Subcutaneous adipose tissue (tissue), 4 donors: ENCODE data around the gene RBP7. TPM values are rescaled to one million over a fixed set of nuclear protein-coding genes. Genes with fewer than 3 reads are reported as not detected.

Source experiments
- total RNA-seq, 4 donors: library from RNA; depleted of rRNA; stranded (reverse); fragments of >200 nt; gene quantifications; one replicate each; pipeline ENCODE4 v1.1.0, GENCODE V29; 2016
- TF ChIP-seq, protein P1 (sequence below): fragments of 450-650 bp; IDR thresholded peaks from one replicate; pipeline ENCODE4 v1.5.1; 2016; ENCODE audit warnings: low read depth, mild to moderate bottlenecking, control low read depth, antibody characterized with exemption, moderate library complexity

Gene RBP7
- total RNA-seq, 4 donors from 2014 or later: 77.3 to 312 (median 215) TPM

DNA sequence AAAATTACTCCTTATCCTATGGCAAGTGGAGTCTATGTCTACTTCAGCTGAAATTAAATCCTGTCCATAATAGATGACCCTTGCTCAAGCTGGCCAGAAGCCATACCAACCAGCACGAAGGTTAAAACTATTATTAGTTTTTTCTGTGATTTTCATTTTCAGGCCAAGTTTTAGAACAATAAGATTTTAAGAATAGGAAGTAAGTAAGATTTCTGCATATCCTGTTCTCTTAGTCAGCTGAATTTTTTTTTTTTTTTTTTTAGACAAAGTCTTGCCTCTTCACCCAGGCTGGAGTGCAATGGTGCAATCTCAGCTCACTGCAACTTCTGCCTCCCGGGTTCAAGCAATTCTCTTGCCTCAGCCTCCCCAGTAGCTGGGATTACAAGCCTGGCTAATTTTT, 6.1 kb upstream of the RBP7 start:
- TF ChIP-seq, protein P1, sequence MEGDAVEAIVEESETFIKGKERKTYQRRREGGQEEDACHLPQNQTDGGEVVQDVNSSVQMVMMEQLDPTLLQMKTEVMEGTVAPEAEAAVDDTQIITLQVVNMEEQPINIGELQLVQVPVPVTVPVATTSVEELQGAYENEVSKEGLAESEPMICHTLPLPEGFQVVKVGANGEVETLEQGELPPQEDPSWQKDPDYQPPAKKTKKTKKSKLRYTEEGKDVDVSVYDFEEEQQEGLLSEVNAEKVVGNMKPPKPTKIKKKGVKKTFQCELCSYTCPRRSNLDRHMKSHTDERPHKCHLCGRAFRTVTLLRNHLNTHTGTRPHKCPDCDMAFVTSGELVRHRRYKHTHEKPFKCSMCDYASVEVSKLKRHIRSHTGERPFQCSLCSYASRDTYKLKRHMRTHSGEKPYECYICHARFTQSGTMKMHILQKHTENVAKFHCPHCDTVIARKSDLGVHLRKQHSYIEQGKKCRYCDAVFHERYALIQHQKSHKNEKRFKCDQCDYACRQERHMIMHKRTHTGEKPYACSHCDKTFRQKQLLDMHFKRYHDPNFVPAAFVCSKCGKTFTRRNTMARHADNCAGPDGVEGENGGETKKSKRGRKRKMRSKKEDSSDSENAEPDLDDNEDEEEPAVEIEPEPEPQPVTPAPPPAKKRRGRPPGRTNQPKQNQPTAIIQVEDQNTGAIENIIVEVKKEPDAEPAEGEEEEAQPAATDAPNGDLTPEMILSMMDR: no peak

DNA sequence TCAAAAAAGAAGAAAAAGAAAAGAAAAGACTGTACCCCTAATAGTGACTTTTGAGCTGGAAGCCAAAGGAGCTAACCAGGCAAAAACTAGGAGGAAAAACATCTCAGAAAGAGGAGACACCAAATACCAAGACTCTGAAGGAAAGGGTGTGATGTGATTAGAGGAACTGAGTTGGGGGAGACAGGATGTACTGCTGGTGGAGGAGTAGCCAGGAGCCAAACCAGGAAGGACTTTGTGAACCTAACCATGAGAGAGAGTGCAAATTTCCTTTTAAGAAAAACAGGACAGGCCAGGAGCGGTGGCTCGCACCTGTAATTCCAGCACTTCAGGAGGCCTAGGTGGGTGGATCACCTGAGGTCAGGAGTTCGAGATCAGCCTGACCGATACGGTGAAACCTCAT, 4.1 kb upstream of the RBP7 start:
- TF ChIP-seq, protein P1: no peak

DNA sequence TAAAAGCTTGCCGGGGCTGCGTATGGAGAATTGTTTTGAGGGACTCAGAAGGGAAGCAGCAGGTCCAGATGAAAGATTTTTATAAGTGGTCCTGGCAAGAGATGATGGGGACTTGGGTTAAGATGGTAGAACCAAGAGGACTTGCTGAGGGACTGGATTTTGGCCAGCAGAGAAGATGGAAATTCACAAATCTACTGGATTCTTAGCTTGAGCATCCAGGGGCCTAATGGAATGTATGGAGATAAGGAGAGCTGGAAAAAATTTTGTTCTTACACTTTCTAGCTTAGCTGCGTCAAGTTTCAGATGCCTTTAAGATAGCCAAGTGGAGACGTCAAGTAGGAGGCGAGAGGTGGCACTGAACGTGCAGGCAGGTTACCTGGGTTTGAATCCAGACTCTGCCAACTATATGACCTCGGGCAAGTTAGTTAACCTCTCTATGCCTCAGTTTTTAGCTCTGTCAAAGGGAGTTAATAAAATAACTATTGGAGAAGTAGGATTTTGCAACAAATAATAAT, 3.4 kb upstream of the RBP7 start:
- TF ChIP-seq, protein P1: no peak

DNA sequence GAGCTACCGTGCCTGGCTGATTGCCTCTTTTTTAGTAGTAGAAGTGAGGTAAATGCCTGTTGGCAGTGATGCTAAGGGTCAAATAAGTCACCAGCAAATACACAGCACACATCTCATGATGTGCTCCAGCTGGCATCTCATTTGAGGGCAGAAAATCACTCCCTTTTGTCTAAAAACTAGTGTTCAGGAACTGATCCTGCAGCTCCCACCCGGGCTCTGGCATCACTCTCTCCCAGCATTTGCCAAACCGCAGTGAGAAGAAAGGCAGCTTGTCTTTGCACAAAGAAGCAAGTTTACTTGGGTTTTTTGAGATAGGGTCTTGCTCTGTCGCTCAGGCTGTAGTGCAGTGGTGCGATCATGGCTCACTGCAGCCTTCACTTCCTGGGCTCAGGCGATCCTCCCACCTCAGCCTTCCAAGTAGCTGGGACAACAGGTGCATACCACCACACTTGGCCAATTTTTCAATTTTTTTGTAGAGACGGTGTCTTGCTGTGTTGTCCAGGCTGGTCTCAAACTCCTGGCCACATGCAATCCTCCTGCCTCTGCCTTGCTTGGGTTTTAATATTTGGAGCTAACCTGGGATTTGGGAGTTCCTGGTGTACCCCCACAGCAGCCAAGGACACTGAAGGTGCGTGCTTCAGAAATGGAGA, 4.1 kb downstream of the RBP7 start:
- TF ChIP-seq, protein P1: no peak

DNA sequence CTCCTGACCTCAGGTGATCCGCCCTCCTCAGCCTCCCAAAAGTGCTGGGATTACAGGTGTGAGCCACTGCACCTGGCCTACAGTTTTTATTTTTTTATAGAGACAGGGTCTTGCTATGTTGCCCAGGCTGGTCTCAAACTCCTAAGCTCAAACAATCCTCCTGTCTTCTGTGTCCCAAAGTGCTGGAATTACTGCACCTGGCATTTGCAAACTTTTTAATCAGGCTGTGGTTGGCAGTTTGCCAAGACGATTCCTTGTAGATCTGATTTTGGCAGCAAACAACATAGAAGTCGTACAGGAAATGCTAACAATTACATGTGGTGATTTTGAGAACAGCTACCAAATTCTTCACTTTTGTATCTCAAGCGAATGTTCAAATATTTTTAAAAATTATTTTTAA, 10.1 kb downstream of the RBP7 start:
- TF ChIP-seq, protein P1: no peak

DNA sequence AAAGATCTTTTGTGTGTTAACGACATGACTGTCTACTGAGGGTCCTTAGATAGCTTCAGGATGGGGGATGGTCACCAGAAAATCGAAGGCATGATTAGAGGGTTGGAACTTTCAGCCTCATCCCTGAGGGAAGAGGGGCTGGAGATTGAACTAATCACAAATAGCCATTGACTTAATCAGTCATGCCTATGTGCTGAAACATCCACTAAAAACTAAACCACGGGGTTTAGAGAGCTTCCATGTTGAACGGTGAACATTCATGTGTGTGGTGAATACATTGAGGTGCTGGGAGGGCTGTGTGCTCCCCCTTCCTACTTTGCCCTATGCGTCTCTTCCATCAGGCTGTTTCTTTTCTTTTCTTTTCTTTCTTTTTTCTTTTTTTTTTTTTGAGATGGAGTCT, 17.0 kb downstream of the RBP7 start:
- TF ChIP-seq, protein P1: no peak

DNA sequence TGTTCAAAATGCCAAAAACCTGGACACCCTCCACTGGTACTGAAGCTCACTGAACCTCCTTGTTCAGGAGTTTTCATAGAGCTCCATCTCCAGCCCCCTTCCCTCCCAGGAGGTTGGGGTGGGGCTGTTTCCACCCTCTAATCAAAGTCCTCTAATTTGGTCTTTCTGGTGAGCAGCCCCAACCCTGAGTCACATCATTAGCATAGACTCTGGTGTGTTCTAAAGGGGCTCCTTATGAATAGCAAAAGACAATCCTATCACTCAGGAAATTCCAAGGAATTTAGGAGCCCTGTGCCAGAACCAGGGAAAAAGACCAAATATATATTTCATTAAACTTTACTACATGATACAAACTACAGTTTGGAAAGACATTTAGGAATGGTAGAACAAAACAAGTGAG, 22.5 kb downstream of the RBP7 start:
- TF ChIP-seq, protein P1: no peak
